Activated T-cell treated with anti-CD3 and anti-CD28 coated beads, Interleukin-2, amount 50 U/mL, for 72 hours (primary cell): ENCODE measurements around the gene PRKRIP1. TPM values are rescaled to one million over a fixed set of nuclear protein-coding genes. Genes with fewer than 3 reads are reported as not detected.
"Not testable (repeated sequence)": the region's sequence is repeated elsewhere in the genome, so short reads cannot be mapped to it uniquely, and the experiment has no call there.

Experiments used
- ATAC-seq, 2 donors: fragments of 150-1000 bp; cut with Tn5 transposase; replicated peaks in 1 of 2; 2 replicates each; pipeline ENCODE4 v1.10.0; 2021; ENCODE audit warnings: moderate library complexity in 2 of 2, mild to moderate bottlenecking in 1 of 2
- DNase-seq, 2 donors: peaks; one replicate each; pipeline ENCODE4 v3.0.0; 2021 to 2022; ENCODE audit warnings: mixed read lengths in 1 of 2
- H3K27ac Mint-ChIP-seq: one replicate; pipeline ENCODE4 v1.8.0; 2022; ENCODE audit warnings: mild to moderate bottlenecking, moderate library complexity, mixed read lengths
- H3K27me3 Mint-ChIP-seq: one replicate; pipeline ENCODE4 v1.8.0; 2022; ENCODE audit warnings: low read depth, mixed read lengths
- H3K36me3 Mint-ChIP-seq, 2 donors: one replicate each; pipeline ENCODE4 v1.8.0; 2022; ENCODE audit warnings: mixed read lengths in 2 of 2, mild to moderate bottlenecking in 1 of 2; ENCODE audit not compliant: insufficient read depth in 2 of 2
- H3K4me1 Mint-ChIP-seq: one replicate; pipeline ENCODE4 v1.8.0; 2022; ENCODE audit warnings: low read depth, mixed read lengths
- H3K4me3 Mint-ChIP-seq, 2 donors: one replicate each; pipeline ENCODE4 v1.8.0; 2022; ENCODE audit warnings: mild to moderate bottlenecking in 2 of 2, mixed read lengths in 2 of 2, moderate library complexity in 2 of 2
- H3K9me3 Mint-ChIP-seq, 2 donors: one replicate each; pipeline ENCODE4 v1.8.0; 2022; ENCODE audit warnings: mixed read lengths in 2 of 2
- total RNA-seq, 2 donors: library from RNA; stranded (reverse); gene quantifications; one replicate each; pipeline ENCODE4 v1.2.3, GENCODE V29; 2022

The PRKRIP1 gene
- total RNA-seq, 2 donors from 2014 or later = 30.6 to 35.7 TPM

GRCh38 chr7:102444961-102445673 is 49.0 kb downstream of the PRKRIP1 start:
- peaks cover under 1% of the 10 kb centered on the region for H3K4me1 Mint-ChIP-seq
- no peak overlapping the region for H3K27ac Mint-ChIP-seq
- peaks cover 0 to 6% of the 10 kb centered on the region in 2 donors for H3K36me3 Mint-ChIP-seq
- ATAC-seq = no peak
- DNase-seq = no peak
- no peak overlapping the region for H3K4me3 Mint-ChIP-seq
- no peaks in the 10 kb centered on the region for H3K9me3 Mint-ChIP-seq
- H3K27me3 Mint-ChIP-seq = no peaks in the 10 kb centered on the region

DNA sequence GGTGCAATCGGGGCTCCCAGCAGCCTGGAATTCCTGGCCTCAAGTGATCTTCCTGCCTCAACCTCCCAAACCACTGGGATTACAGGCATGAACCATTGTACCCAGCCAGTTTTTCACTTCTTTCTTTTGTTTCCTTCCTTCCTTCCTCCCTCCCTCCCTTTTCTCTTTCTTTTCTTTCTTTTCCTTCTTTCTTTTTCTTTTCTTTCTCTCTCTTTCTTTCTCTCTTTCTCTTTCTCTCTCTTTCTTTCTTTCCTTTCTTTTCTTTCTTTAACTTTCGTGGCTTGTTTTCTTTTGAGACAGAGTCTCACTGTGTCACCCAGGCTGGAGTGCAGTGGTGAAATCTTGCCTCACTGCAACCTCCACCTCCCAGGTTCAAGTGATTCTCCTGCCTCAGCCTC is 49.5 kb downstream of the PRKRIP1 start:
- peaks cover 0 to 6% of the 10 kb centered on the region in 2 donors for H3K36me3 Mint-ChIP-seq
- H3K4me1 Mint-ChIP-seq = peaks cover 5% of the 10 kb centered on the region
- ATAC-seq = no peak
- DNase-seq = no peak
- no peak overlapping the region for H3K4me3 Mint-ChIP-seq
- no peaks in the 10 kb centered on the region for H3K9me3 Mint-ChIP-seq
- H3K27ac Mint-ChIP-seq = peak overlapping the region; percentile 33
- H3K27me3 Mint-ChIP-seq = no peaks in the 10 kb centered on the region

GRCh38 chr7:102446387-102447156 is 50.4 kb downstream of the PRKRIP1 start:
- H3K4me1 Mint-ChIP-seq = peaks cover 5% of the 10 kb centered on the region
- H3K36me3 Mint-ChIP-seq = peaks cover 0 to 6% of the 10 kb centered on the region in 2 donors
- H3K27ac Mint-ChIP-seq = peak overlapping the region; percentile 33

DNA sequence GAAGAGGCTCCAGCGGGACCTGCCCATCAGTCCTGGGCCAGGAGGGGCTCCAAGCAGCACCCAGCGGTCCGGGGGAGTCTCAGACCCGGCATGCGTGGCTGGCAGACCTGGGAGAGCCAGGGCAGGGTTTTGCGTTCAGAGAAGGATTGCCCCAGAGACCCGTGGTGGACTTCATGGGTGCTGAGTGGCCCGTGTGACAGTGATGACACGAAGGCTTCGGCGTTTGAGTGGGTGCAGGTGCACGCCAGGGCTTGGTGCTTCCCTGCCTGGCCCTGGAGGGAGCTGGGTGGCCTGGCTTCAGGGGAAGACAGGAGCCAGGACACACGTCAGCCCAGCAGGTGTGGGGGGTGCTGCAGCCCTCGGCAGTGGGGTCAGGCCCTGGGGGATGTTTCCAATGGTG is 51.1 kb downstream of the PRKRIP1 start:
- DNase-seq (no peak), ATAC-seq (no peak)
- H3K36me3 Mint-ChIP-seq = peaks cover 0 to 6% of the 10 kb centered on the region in 2 donors
- no peaks in the 10 kb centered on the region for H3K9me3 Mint-ChIP-seq
- no peak overlapping the region for H3K4me3 Mint-ChIP-seq
- H3K27ac Mint-ChIP-seq = no peak overlapping the region
- H3K4me1 Mint-ChIP-seq = peaks cover 5% of the 10 kb centered on the region
- no peaks in the 10 kb centered on the region for H3K27me3 Mint-ChIP-seq

More at GRCh38 chr7:102446387-102447156, 50.4 kb downstream of the PRKRIP1 start:
- ATAC-seq (no peak), DNase-seq (no peak)
- Mint-ChIP-seq H3K27me3 (no peaks in the 10 kb centered on the region), H3K4me3 (no peak overlapping the region), H3K9me3 (no peaks in the 10 kb centered on the region)

DNA sequence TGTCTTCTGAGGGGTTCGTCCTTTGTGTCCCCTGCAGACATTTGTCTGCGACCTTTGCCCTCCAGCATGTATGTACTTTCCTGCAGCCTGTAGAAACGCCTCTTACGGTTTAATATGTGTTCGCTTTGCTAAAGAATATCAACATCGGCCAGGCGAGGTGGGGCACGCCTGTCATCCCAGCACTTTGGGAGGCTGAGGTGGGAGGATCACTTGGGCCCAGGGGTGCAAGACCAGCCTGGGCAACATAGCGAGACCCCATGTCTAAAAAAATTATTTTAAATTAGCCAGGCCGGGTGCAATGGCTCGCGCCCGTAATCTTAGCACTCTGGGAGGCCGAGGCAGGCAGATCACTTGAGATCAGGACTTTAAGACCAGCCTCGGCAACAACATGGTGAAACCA is 53.0 kb downstream of the PRKRIP1 start:
- no peak for DNase-seq
- no peaks in the 10 kb centered on the region for H3K9me3 Mint-ChIP-seq
- ATAC-seq = no peak
- peaks cover 0 to 6% of the 10 kb centered on the region in 2 donors for H3K36me3 Mint-ChIP-seq
- H3K4me3 Mint-ChIP-seq = no peak overlapping the region
- H3K27ac Mint-ChIP-seq = no peak overlapping the region
- H3K27me3 Mint-ChIP-seq = no peaks in the 10 kb centered on the region
- H3K4me1 Mint-ChIP-seq = peaks cover 5% of the 10 kb centered on the region

- H3K4me3 Mint-ChIP-seq = no peak overlapping the region
- DNase-seq (peak; percentile 53 to 56), ATAC-seq (peak; percentile 85 to 86)
- peaks cover 5% of the 10 kb centered on the region for H3K4me1 Mint-ChIP-seq
- no peaks in the 10 kb centered on the region for H3K9me3 Mint-ChIP-seq
- no peak overlapping the region for H3K27ac Mint-ChIP-seq
- H3K27me3 Mint-ChIP-seq = no peaks in the 10 kb centered on the region
- peaks cover 0 to 3% of the 10 kb centered on the region in 2 donors for H3K36me3 Mint-ChIP-seq
Observed at GRCh38 chr7:102450242-102450641, 54.1 kb downstream of the PRKRIP1 start.

DNA sequence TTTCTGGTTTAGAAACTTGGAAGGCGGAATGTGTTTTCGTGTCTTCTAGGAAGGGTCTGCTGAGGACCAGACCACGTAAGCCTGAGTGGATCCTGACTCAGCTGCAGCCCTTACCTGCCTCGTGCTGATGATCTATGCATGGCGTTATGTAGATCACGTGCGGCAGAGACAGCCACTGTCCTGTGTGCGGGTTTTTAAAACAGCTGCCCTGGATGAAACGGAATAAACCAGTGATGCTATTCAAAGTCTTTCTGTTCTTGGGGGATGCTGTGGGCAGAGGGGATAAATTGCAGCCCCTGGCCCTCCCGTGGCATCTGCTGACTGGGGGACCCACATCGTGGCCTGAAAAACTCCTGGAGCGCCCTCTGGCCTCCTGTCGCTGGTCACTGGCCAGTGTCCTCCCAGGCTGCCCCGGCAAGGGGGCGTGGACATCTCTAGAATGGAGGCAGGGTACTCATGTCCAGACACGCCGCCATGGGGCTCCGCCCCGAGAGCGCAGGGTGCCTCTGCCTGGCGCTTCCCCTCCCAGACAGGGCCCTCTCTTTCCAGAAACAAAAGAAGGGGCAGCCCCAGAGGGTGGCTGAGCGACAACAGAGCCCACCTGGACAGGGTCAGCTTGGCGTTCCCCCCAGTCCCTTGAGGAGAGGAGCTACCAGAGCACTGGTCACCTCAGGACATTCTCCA is 55.4 kb downstream of the PRKRIP1 start:
- H3K4me1 Mint-ChIP-seq = peaks cover 5% of the 10 kb centered on the region
- no peaks in the 10 kb centered on the region for H3K27me3 Mint-ChIP-seq
- no peaks in the 10 kb centered on the region for H3K9me3 Mint-ChIP-seq
- DNase-seq = no peak
- no peak overlapping the region for H3K4me3 Mint-ChIP-seq
- no peak for ATAC-seq
- H3K36me3 Mint-ChIP-seq = peaks cover 0 to 2% of the 10 kb centered on the region in 2 donors
- H3K27ac Mint-ChIP-seq = no peak overlapping the region

GRCh38 chr7:102452451-102452850 is 56.3 kb downstream of the PRKRIP1 start:
- Mint-ChIP-seq H3K4me1 (peaks cover 5% of the 10 kb centered on the region), H3K36me3 (peaks cover 0 to 2% of the 10 kb centered on the region in 2 donors), H3K27ac (no peak overlapping the region), H3K9me3 (no peaks in the 10 kb centered on the region), H3K4me3 (no peak overlapping the region), H3K27me3 (no peaks in the 10 kb centered on the region)
- no peak for ATAC-seq
- DNase-seq = no peak

DNA sequence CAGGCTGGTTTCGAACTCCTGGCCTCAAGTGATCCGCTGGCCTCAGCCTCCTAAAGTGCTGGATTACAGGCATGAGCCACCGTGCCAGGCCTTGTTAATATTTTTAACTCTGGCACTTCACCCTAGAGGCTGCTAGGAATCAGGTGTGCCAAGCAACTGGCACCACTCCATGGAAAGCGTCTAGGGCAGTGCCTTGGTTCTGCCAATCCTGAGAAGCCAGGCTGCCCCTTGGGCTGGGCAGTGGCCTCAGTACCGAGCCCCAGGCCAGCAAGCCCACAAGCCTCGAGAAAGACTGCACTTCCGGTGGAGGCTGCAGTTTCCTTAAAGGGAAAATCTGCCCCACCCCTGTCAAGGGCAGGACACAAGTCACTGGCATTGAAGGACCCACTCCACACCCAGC is 57.2 kb downstream of the PRKRIP1 start:
- no peak overlapping the region for H3K4me3 Mint-ChIP-seq
- no peak overlapping the region for H3K27ac Mint-ChIP-seq
- peaks cover 0 to 2% of the 10 kb centered on the region in 2 donors for H3K36me3 Mint-ChIP-seq

DNA sequence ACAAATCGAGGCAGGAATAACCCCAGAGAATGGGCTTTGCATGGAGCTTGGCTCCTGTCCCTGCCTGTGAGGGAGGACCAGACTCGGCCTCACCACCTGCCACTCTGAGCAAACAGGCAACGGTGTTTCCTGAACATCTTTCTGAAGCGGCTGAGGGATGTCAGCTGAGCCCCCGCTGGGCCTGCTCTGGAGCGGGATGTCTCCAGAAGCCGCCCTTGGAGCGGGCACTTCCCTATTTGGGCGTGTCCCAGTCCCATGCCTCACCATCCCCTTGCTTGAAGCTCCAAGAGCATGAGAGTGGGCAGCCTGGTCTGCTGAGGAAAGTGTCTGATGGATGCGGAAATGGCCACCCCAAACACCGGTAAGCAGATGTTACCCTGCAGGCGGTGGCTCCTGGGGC is 58.3 kb downstream of the PRKRIP1 start:
- no peaks in the 10 kb centered on the region for H3K9me3 Mint-ChIP-seq
- H3K36me3 Mint-ChIP-seq = peaks cover 0 to 3% of the 10 kb centered on the region in 2 donors
- H3K4me1 Mint-ChIP-seq = peaks cover 5% of the 10 kb centered on the region
- no peaks in the 10 kb centered on the region for H3K27me3 Mint-ChIP-seq
- H3K27ac Mint-ChIP-seq = no peak overlapping the region
- H3K4me3 Mint-ChIP-seq = no peak overlapping the region
- DNase-seq (no peak), ATAC-seq (no peak)

More for the DNA sequence above, 57.2 kb downstream of the PRKRIP1 start:
- DNase-seq (no peak), ATAC-seq (no peak)
- H3K4me1 Mint-ChIP-seq = peaks cover 5% of the 10 kb centered on the region
- H3K9me3 Mint-ChIP-seq = no peaks in the 10 kb centered on the region
- H3K27me3 Mint-ChIP-seq = no peaks in the 10 kb centered on the region

GRCh38 chr7:102454932-102455331 is 58.8 kb downstream of the PRKRIP1 start:
- not testable (repeated sequence) for ATAC-seq, H3K27ac Mint-ChIP-seq, H3K9me3 Mint-ChIP-seq, H3K4me3 Mint-ChIP-seq, H3K27me3 Mint-ChIP-seq, DNase-seq, H3K36me3 Mint-ChIP-seq, H3K4me1 Mint-ChIP-seq

DNA sequence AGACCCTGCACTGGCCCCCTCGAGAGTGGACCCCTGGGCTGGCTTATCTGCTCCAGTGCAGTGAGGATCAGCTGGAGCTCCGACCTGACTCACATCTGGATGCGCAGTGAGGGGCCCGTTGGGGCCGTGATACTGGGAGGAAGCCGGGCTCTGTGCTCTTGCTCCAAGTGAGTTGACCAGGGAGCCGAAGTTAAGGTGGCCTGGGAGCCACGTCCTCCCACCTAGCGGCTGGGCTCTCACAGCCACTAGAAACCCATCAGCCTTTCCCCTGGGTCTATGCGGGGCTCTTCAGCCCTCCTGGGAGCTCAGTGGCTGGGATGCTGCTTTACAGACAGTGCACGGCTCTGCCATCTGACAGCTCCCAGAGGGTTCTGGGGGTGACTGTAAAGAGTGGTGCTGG is 59.4 kb downstream of the PRKRIP1 start:
- Mint-ChIP-seq H3K36me3 (peaks cover 0 to 3% of the 10 kb centered on the region in 2 donors), H3K4me1 (no peaks in the 10 kb centered on the region), H3K27ac (no peak overlapping the region), H3K9me3 (no peaks in the 10 kb centered on the region), H3K4me3 (no peak overlapping the region), H3K27me3 (no peaks in the 10 kb centered on the region)
- DNase-seq = no peak
- no peak for ATAC-seq

DNA sequence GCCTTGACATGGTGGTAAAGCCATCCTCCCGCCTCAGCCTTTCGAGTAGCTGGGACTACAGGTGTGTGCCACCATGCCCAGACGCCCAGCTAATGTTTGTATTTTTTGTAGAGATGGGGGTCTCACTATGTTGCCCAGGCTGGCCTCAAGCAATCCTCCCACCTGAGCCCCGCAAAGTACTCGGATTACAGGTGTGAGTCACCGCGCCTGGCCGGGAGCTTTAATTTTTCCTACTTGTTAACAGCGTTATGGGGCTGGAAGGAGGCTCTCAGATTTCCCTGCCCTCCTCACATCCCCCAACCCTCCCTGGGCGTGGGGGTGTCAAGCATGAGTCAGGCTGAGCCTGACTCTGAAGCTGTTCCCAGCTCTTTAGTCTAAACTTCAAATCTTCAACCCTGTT is 60.2 kb downstream of the PRKRIP1 start:
- H3K27ac Mint-ChIP-seq = no peak overlapping the region
- no peaks in the 10 kb centered on the region for H3K27me3 Mint-ChIP-seq
- ATAC-seq (no peak), DNase-seq (no peak)
- H3K9me3 Mint-ChIP-seq = no peaks in the 10 kb centered on the region
- H3K4me3 Mint-ChIP-seq = no peak overlapping the region
- no peaks in the 10 kb centered on the region for H3K4me1 Mint-ChIP-seq
- H3K36me3 Mint-ChIP-seq = peaks cover 0 to 3% of the 10 kb centered on the region in 2 donors
